HepG2 (cell line): Measurements from ENCODE around the gene GGA3. TPM values are rescaled to one million over a fixed set of nuclear protein-coding genes. Genes with fewer than 3 reads are reported as not detected.

ENCODE experiments used
- CBX1 ChIP-seq: IDR thresholded peaks from one replicate; pipeline ENCODE4 v1.6.1; 2016; ENCODE audit warnings: antibody characterized with exemption, low read depth
- EZH2 ChIP-seq: conservative IDR thresholded peaks from 2 replicates; pipeline ENCODE4 v1.6.1; 2012; ENCODE audit warnings: mild to moderate bottlenecking, low read depth, low read length, moderate library complexity
- GPN1 ChIP-seq: sonication (generic); formaldehyde crosslinking; IDR thresholded peaks from 2 replicates; pipeline ENCODE4 v1.5.1; 2020; ENCODE audit warnings: missing genetic modification reagents, borderline replicate concordance
- KLF12 ChIP-seq: sonication (generic); formaldehyde crosslinking; IDR thresholded peaks from 2 replicates; pipeline ENCODE4 v1.4.0; 2020; ENCODE audit warnings: missing genetic modification reagents, borderline replicate concordance
- MAZ ChIP-seq, 2 experiments: sonication (generic) in 1 of 2; formaldehyde crosslinking in 1 of 2; IDR thresholded peaks; 2 replicates each; pipeline versions ENCODE4 v1.5.0 to v1.6.1; 2012 to 2020; ENCODE audit warnings: low read depth in 2 of 2, mild to moderate bottlenecking in 2 of 2, borderline replicate concordance in 1 of 2, improper control_type of control experiment in 1 of 2, low read length in 1 of 2, missing genetic modification reagents in 1 of 2, moderate library complexity in 1 of 2
- RCOR2 ChIP-seq: IDR thresholded peaks from 2 replicates; pipeline ENCODE4 v1.6.1; 2016; ENCODE audit warnings: missing biosample characterization, missing genetic modification reagents
- TAF15 ChIP-seq: fragments of 200-400 bp; formaldehyde crosslinking; IDR thresholded peaks from one replicate; pipeline ENCODE4 v1.6.1; 2018; ENCODE audit warnings: mild to moderate bottlenecking, low read depth, low read length; ENCODE audit not compliant: poor library complexity, severe bottlenecking
- TBX3 ChIP-seq: fragments of 450-650 bp; IDR thresholded peaks from 2 replicates; pipeline ENCODE4 v1.6.1; 2017; ENCODE audit warnings: antibody characterized with exemption, mild to moderate bottlenecking, inconsistent platforms, borderline replicate concordance
- TP53 ChIP-seq: sonication (generic); formaldehyde crosslinking; conservative IDR thresholded peaks from 2 replicates; pipeline ENCODE4 v1.4.0; 2020; ENCODE audit warnings: missing genetic modification reagents
- ZBTB33 ChIP-seq: sonication (generic); formaldehyde crosslinking; IDR thresholded peaks from 2 replicates; pipeline ENCODE4 v1.4.0; 2020; ENCODE audit warnings: missing genetic modification reagents
- ZBTB7A ChIP-seq: sonication (generic); formaldehyde crosslinking; IDR thresholded peaks from 2 replicates; pipeline ENCODE4 v1.8.0; 2022; ENCODE audit warnings: mild to moderate bottlenecking, missing genetic modification reagents
- ZNF558 ChIP-seq: sonication (generic); formaldehyde crosslinking; IDR thresholded peaks from 2 replicates; pipeline ENCODE4 v1.9.0; 2022; ENCODE audit warnings: mild to moderate bottlenecking, missing genetic modification reagents, borderline replicate concordance
- ZNF567 ChIP-seq: sonication (generic); formaldehyde crosslinking; IDR thresholded peaks from 2 replicates; pipeline ENCODE4 v1.8.1; 2023; ENCODE audit warnings: mild to moderate bottlenecking, missing genetic modification reagents, borderline replicate concordance
- ZSCAN20 ChIP-seq: sonication (generic); formaldehyde crosslinking; IDR thresholded peaks from 2 replicates; pipeline ENCODE4 v1.4.0; 2020; ENCODE audit warnings: missing genetic modification reagents, mild to moderate bottlenecking, borderline replicate concordance
- polyA plus RNA-seq, 8 experiments: library from polyadenylated mRNA; depleted of rRNA in 3 of 8; stranded (reverse) in 7 of 8; unstranded in 1 of 8; fragments of >200 nt; fragmentation: Illumina TruSeq in 4 of 8; extraction: Trizol in 4 of 8; gene quantifications; 2 replicates each; pipeline versions ENCODE4 v1.2.1 to v1.2.3, GENCODE V29; 2011 to 2016; ENCODE audit warnings: low read depth in 4 of 8, missing spikeins in 1 of 8, mixed read lengths in 1 of 8; ENCODE audit not compliant: insufficient read depth in 1 of 8
- total RNA-seq, 5 experiments: library from RNA; depleted of rRNA; stranded (reverse); fragments of >200 nt; fragmentation: Illumina TruSeq; extraction: Trizol; gene quantifications; 2 replicates each; pipeline ENCODE4 v1.2.3, GENCODE V29; 2016; ENCODE audit warnings: low read depth in 1 of 5
- TF ChIP-seq, protein P1 (sequence below): sonication (generic); formaldehyde crosslinking; IDR thresholded peaks from 2 replicates; pipeline ENCODE4 v1.9.0; 2021; ENCODE audit warnings: mild to moderate bottlenecking, missing genetic modification reagents
- TF ChIP-seq, protein P2 (sequence below): sonication (generic); formaldehyde crosslinking; IDR thresholded peaks from 2 replicates; pipeline ENCODE4 v1.8.0; 2022; ENCODE audit warnings: mild to moderate bottlenecking, missing genetic modification reagents

The GGA3 gene
- total and polyA plus RNA-seq, 2 of the 13 experiments (the other 11 are each of a cell fraction or from before 2014, with no cell fraction given) = 28.4 to 43.7 TPM

- TF ChIP-seq, protein P1, sequence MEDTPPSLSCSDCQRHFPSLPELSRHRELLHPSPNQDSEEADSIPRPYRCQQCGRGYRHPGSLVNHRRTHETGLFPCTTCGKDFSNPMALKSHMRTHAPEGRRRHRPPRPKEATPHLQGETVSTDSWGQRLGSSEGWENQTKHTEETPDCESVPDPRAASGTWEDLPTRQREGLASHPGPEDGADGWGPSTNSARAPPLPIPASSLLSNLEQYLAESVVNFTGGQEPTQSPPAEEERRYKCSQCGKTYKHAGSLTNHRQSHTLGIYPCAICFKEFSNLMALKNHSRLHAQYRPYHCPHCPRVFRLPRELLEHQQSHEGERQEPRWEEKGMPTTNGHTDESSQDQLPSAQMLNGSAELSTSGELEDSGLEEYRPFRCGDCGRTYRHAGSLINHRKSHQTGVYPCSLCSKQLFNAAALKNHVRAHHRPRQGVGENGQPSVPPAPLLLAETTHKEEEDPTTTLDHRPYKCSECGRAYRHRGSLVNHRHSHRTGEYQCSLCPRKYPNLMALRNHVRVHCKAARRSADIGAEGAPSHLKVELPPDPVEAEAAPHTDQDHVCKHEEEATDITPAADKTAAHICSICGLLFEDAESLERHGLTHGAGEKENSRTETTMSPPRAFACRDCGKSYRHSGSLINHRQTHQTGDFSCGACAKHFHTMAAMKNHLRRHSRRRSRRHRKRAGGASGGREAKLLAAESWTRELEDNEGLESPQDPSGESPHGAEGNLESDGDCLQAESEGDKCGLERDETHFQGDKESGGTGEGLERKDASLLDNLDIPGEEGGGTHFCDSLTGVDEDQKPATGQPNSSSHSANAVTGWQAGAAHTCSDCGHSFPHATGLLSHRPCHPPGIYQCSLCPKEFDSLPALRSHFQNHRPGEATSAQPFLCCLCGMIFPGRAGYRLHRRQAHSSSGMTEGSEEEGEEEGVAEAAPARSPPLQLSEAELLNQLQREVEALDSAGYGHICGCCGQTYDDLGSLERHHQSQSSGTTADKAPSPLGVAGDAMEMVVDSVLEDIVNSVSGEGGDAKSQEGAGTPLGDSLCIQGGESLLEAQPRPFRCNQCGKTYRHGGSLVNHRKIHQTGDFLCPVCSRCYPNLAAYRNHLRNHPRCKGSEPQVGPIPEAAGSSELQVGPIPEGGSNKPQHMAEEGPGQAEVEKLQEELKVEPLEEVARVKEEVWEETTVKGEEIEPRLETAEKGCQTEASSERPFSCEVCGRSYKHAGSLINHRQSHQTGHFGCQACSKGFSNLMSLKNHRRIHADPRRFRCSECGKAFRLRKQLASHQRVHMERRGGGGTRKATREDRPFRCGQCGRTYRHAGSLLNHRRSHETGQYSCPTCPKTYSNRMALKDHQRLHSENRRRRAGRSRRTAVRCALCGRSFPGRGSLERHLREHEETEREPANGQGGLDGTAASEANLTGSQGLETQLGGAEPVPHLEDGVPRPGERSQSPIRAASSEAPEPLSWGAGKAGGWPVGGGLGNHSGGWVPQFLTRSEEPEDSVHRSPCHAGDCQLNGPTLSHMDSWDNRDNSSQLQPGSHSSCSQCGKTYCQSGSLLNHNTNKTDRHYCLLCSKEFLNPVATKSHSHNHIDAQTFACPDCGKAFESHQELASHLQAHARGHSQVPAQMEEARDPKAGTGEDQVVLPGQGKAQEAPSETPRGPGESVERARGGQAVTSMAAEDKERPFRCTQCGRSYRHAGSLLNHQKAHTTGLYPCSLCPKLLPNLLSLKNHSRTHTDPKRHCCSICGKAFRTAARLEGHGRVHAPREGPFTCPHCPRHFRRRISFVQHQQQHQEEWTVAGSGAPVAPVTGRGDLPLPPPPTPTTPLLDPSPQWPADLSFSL = no peak
- TF ChIP-seq GPN1 (CRISPR knock-in tag) (no peak), EZH2 (no peak), TBX3 (0 out of 2 replicates have a peak, but pooled peaks have one; percentile 9), RCOR2 (no peak), TAF15 (no peak), ZNF567 (CRISPR knock-in tag) (no peak; the same call in 1 of the 2 replicates), ZBTB33 (no peak), CBX1 (peak; percentile 58), KLF12 (CRISPR knock-in tag) (0 out of 2 replicates have a peak, but pooled peaks have one; percentile 58), TP53 (CRISPR knock-in tag) (no peak; the same call in 1 of the 2 replicates), MAZ (IDR thresholded peaks at IDR 0.05; ENCODE audit: borderline replicate concordance, low read depth, low read length) (peak; percentile 53), MAZ (CRISPR knock-in tag; IDR thresholded peaks at IDR 0.05; ENCODE audit: low read depth) (peak; percentile 87; the same call in 1 of the 2 replicates), ZSCAN20 (peak; percentile 67; the same call in 1 of the 2 replicates), ZNF558 (CRISPR knock-in tag) (peak; percentile 83; the same call in 1 of the 2 replicates), ZBTB7A (CRISPR knock-in tag) (no peak)
- TF ChIP-seq, protein P2, sequence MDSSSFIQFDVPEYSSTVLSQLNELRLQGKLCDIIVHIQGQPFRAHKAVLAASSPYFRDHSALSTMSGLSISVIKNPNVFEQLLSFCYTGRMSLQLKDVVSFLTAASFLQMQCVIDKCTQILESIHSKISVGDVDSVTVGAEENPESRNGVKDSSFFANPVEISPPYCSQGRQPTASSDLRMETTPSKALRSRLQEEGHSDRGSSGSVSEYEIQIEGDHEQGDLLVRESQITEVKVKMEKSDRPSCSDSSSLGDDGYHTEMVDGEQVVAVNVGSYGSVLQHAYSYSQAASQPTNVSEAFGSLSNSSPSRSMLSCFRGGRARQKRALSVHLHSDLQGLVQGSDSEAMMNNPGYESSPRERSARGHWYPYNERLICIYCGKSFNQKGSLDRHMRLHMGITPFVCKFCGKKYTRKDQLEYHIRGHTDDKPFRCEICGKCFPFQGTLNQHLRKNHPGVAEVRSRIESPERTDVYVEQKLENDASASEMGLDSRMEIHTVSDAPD (CRISPR knock-in tag) = peak; percentile 73; the same call in 1 of the 2 replicates
These were observed at the start of gene GGA3, which contains the start of gene MRPS7 (continued) for GRCh38 chr17:75261336-75262111.
